PC-3 (cell line): ENCODE measurements around the gene SLC25A21.

Source experiments
- CTCF ChIP-seq: fragments of 300-600 bp; sonication (generic); conservative IDR thresholded peaks from 2 replicates; pipeline ENCODE4 v1.5.1; 2017; ENCODE audit warnings: antibody characterized with exemption, low read depth, mild to moderate bottlenecking, low read length
- EZH2 ChIP-seq: fragments of 300-600 bp; sonication (generic); IDR thresholded peaks from one replicate; pipeline ENCODE4 v1.6.1; 2017; ENCODE audit warnings: antibody characterized with exemption, mild to moderate bottlenecking, low read length; ENCODE audit not compliant: unreplicated experiment
- EZH2phosphoT487 ChIP-seq: fragments of 300-600 bp; sonication (generic); IDR thresholded peaks from 2 replicates; pipeline ENCODE4 v1.6.1; 2018; ENCODE audit warnings: mild to moderate bottlenecking, antibody characterized with exemption, low read length, borderline replicate concordance

- TF ChIP-seq CTCF (no peak), EZH2 (no peak), EZH2phosphoT487 (no peak)
Measured at GRCh38 chr14:37078131-37078530, 94.3 kb downstream of the SLC25A21 start.
